HG03280 (cell line): ENCODE measurements around the gene IPO7.
"Not testable (repeated sequence)": the region's sequence is repeated elsewhere in the genome, so short reads cannot be mapped to it uniquely, and the experiment has no call there.

ENCODE experiments used
- ATAC-seq: cut with Tn5 transposase; IDR thresholded peaks from one replicate; pipeline ENCODE4 v1.9.1; 2021; ENCODE audit warnings: mild to moderate bottlenecking, moderate library complexity; ENCODE audit not compliant: unreplicated experiment

Gene IPO7

GRCh38 chr11:9397746-9398680 lies 13.6 kb downstream of the IPO7 start:
- ATAC-seq: no peak

GRCh38 chr11:9399466-9399865 lies 15.0 kb downstream of the IPO7 start:
- no peak for ATAC-seq

- ATAC-seq: not testable (repeated sequence)
These were observed 17.4 kb downstream of the IPO7 start for GRCh38 chr11:9401884-9402283.

GRCh38 chr11:9428706-9429105 lies 44.3 kb downstream of the IPO7 start:
- ATAC-seq: no peak

- no peak for ATAC-seq
These were observed 54.2 kb downstream of the IPO7 start for GRCh38 chr11:9438611-9439010.

GRCh38 chr11:9446230-9446629 lies 61.8 kb downstream of the IPO7 start:
- no peak for ATAC-seq

- no peak for ATAC-seq
These were observed 64.3 kb downstream of the IPO7 start for GRCh38 chr11:9448576-9449352.

- not testable (repeated sequence) for ATAC-seq
These were observed 67.6 kb downstream of the IPO7 start for GRCh38 chr11:9452023-9452422.

GRCh38 chr11:9455722-9456121 lies 71.3 kb downstream of the IPO7 start:
- no peak for ATAC-seq

- no peak for ATAC-seq
These were observed 75.3 kb downstream of the IPO7 start for GRCh38 chr11:9459667-9460321.

GRCh38 chr11:9460322-9461062 lies 76.0 kb downstream of the IPO7 start, which contains the start of gene ZNF143:
Gene ZNF143, plus strand, starts transcription at chr11:9461012. Its CDS starts 10,297 bp downstream, at chr11:9471309.
- peak; percentile 87 for ATAC-seq

GRCh38 chr11:9461063-9461759 lies 76.8 kb downstream of the IPO7 start:
- ATAC-seq: peak; percentile 51

- ATAC-seq: no peak
These were observed 77.3 kb downstream of the IPO7 start for GRCh38 chr11:9461760-9462134.

GRCh38 chr11:9462172-9462799 lies 77.8 kb downstream of the IPO7 start:
- no peak for ATAC-seq

GRCh38 chr11:9462806-9463537 lies 78.5 kb downstream of the IPO7 start:
- ATAC-seq: no peak

- ATAC-seq: no peak
These were observed 86.3 kb downstream of the IPO7 start for GRCh38 chr11:9470765-9471164.

- no peak for ATAC-seq
These were observed 89.0 kb downstream of the IPO7 start for GRCh38 chr11:9473408-9473807.

- no peak for ATAC-seq
These were observed 95.4 kb downstream of the IPO7 start for GRCh38 chr11:9479899-9480298.
